Glomerular endothelial cell (primary cell): ENCODE measurements around the gene NAPSA. TPM values are rescaled to one million over a fixed set of nuclear protein-coding genes. Genes with fewer than 3 reads are reported as not detected.
"Not testable (repeated sequence)": the region's sequence is repeated elsewhere in the genome, so short reads cannot be mapped to it uniquely, and the experiment has no call there.

Experiments
- DNase-seq: peaks from one replicate; pipeline ENCODE4 v3.0.0-alpha.2; 2011; ENCODE audit warnings: low read depth, low spot score; ENCODE audit errors: extremely low read depth
- total RNA-seq: library from RNA; depleted of rRNA; stranded (reverse); fragments of >200 nt; gene quantifications from 2 replicates; pipeline ENCODE4 v1.2.3, GENCODE V29; 2015

Gene NAPSA
- total RNA-seq: 0.10 and 0.70 TPM in 2 replicates

DNA sequence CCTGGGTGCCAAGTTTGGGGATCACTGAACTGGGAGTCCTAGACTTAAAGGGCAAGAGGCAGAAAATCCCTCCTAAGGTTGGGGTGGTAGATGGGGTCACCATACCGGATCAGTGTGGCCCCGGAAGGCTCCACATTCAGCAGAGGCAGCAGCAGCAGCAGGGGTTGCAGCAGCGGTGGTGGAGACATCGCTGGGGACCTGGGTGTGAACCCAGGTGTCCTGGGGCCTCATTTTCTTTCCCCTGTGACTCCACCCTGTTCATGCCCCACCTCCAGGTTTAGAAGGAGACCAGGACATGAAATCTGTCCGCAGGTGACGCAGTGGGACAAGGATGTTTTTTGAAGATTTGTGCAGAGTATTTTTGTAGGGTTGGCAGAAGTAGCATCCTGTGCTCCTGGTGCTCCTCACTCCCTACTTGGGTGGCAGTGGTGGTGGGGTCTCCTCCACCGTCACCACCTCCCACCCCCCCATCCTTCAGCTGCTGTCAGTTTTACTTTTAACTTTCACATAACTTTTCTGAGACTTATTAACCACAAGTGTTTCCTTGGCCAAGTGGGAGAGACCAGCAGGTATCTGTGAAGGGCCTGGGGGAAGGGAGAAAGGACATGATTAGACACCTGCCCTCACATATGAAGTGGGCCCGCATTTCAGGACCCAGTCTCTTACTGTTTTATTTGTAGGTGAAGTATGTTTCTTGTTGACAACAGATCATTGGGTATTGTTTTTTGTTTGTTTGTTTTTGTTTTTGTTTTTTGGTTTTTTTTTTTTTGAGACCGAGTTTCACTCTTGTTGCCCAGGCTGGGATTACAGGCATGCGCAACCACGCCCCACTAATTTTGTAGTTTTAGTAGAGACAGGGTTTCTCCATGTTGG lies at the start of gene NAPSA:
NAPSA (minus strand) TSS at position 206 of the 873 bp plus-strand sequence; CDS start at position 188, 18 bp downstream.
- DNase-seq: no peak

GRCh38 chr19:50413531-50413930 lies 48.1 kb upstream of the NAPSA start:
- DNase-seq: no peak

DNA sequence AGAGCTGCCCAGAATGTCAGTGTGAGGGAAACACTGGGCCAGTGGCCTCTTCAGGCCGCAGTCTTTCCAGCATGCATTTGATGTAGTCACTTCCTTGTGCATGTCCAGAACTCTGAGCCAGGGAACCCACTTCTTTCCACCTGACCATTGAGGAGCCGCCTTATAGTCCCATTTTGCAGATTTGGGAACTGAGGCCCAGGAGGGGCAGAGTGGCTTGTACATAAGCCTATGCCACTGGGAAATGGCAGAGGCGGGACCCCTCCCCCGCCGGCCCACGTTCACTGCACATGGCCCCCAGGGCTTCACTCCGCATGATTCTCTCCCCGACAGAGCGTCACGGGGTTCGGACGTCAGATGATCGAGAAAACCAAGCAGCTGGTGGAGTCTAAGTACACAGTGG lies 47.7 kb upstream of the NAPSA start:
- DNase-seq: no peak

DNA sequence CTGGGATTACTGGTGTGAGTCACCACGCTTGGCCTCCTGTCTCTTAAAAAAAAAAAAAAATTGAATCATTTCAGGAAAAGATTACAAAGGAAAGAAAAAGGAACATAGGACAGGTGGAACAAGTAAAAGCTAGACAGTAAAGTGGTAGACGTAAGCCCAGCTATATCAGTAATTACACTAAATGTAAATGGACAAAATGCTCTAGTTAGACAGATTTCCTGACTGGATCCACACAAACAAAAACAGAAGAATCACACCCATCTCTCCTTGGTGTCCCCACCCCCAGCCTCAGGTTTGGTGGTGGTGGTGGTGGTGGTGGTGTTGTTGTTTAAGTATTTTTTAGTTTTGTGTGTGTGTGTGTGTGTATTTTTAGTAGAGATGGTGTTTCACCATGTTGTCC lies 47.0 kb upstream of the NAPSA start:
- DNase-seq: no peak

DNA sequence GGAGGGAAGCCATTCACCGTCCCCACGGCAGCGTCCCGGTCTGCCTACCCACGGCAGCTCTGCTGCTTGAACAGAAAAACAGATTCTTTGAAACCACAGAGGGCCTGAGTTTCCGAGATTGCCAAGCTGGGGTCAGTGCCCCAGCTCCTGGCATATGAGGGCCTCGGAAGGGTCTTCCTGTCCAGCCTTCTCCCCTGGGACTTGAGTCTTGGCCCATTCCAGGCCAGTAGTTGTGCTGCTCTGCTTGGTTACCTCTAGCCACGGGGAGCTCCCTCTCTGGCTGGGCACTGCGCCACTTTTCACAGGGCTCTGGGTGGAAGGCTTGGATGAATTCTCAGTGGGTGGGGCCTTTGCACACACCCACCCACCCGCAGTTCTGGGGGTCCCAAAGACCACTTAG lies 44.7 kb upstream of the NAPSA start:
- DNase-seq: no peak

DNA sequence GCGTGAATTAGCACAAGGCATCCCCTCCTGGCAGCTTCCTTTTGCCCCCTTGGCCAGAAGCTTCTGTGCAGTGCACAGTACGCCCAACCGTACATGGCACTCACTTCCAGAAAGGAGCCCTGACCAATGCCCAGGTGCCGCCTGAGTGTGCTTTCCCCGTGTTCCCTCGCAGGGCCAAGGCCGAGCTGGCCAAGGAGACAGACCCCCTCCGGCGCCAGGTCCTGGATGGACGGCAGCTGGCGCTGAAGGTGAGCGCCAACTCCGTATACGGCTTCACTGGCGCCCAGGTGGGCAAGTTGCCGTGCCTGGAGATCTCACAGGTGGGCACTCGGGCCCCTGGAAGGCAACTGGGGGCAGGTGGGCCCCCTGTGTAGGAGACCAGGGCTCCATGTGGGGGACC lies 43.9 kb upstream of the NAPSA start:
- no peak for DNase-seq

DNA sequence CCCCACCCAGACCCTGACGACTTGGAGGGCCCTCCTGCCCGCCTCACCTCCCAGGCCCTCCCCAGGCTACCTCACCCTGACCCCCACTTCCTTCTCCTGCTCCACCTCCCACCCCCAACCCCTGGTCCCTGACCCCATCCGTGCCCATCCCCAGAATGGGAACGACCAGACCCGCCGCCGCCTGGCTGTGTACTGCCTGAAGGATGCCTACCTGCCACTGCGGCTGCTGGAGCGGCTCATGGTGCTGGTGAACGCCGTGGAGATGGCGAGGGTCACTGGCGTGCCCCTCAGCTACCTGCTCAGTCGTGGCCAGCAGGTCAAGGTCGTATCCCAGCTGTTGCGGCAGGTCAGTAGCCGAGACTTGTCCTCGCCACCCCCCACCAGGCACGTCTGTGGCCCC lies 41.4 kb upstream of the NAPSA start:
- no peak for DNase-seq

GRCh38 chr19:50406156-50406820 lies 40.8 kb upstream of the NAPSA start:
- DNase-seq: no peak

DNA sequence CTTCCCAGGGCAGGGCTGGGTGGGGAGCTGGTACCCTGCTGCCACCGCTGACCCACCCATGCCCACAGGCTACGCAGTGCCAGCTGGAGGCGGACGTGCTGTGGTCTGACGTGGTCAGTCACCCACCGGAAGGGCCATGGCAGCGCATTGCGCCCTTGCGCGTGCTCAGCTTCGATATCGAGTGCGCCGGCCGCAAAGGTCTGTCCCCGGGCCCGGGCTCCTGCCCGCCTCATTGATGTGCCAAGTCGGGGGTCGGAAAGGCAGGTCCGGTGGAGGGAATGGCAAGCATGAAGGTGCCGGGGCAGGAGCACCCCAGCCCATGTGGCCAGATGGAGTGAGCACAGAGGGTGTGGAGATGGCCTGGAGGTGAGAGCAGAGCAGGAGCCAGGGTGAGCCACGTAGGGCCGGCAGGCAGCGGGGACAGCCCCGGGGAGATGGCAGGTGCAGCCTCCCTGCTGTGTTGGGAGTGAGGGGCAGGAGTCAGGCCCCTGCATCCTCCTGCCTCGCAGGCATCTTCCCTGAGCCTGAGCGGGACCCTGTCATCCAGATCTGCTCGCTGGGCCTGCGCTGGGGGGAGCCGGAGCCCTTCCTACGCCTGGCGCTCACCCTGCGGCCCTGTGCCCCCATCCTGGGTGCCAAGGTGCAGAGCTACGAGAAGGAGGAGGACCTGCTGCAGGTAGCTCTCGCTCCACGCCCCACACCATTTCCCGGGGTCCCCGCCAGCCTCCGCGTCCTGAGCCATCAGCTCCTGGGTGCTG lies 37.3 kb upstream of the NAPSA start:
- DNase-seq: no peak

DNA sequence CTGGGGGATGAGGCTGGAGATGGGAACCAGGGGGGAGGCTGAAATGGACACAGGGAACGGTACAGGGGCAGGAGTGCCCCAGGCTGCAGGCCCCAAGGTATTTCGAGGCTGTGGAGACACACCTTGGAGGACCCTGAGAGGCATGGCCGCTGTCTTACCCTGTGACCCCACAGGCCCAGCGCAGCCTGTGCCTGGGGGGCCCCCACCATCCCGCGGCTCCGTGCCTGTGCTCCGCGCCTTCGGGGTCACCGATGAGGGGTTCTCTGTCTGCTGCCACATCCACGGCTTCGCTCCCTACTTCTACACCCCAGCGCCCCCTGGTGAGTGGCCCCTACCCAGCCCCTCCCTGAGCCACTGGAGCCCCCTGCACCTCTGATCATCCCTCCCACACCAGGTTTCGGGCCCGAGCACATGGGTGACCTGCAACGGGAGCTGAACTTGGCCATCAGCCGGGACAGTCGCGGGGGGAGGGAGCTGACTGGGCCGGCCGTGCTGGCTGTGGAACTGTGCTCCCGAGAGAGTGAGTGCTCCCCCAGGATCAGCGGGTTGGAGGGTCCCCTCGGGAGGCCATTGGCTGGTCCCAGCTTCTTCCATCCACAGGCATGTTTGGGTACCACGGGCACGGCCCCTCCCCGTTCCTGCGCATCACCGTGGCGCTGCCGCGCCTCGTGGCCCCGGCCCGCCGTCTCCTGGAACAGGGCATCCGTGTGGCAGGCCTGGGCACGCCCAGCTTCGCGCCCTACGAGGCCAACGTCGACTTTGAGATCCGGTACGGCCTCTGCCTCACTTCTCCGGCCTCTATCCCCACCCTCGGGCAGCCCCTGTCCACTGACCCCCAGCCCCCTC lies 36.4 kb upstream of the NAPSA start:
- DNase-seq: no peak

GRCh38 chr19:50399368-50399745 lies 33.9 kb upstream of the NAPSA start:
- DNase-seq: no peak

GRCh38 chr19:50398675-50399367 lies 33.4 kb upstream of the NAPSA start:
- DNase-seq: no peak

GRCh38 chr19:50394017-50394416 lies 28.6 kb upstream of the NAPSA start:
- no peak for DNase-seq

GRCh38 chr19:50393589-50393988 lies 28.1 kb upstream of the NAPSA start:
- DNase-seq: no peak

GRCh38 chr19:50392759-50393158 lies 27.3 kb upstream of the NAPSA start:
- DNase-seq: no peak

GRCh38 chr19:50390952-50391351 lies 25.5 kb upstream of the NAPSA start:
- not testable (repeated sequence) for DNase-seq

GRCh38 chr19:50390295-50390694 lies 24.9 kb upstream of the NAPSA start:
- DNase-seq: not testable (repeated sequence)

DNA sequence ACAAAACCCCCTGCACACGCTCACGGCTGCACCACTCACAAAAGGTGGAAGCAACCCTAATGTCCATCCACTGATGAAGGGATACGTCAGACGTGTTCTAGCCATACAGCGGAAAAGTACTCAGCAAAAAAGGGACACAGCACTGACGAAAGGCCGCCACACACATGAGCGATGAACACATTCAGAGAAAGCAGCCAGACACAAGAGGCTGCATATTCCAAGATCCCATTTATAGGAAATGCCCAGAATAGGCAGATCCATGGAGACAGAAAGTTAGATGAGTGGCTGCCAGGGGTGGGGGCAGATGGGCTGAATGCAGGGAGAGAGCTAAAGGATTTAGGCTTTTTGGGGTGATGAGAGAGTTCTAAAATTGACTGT lies 22.4 kb upstream of the NAPSA start:
- no peak for DNase-seq

DNA sequence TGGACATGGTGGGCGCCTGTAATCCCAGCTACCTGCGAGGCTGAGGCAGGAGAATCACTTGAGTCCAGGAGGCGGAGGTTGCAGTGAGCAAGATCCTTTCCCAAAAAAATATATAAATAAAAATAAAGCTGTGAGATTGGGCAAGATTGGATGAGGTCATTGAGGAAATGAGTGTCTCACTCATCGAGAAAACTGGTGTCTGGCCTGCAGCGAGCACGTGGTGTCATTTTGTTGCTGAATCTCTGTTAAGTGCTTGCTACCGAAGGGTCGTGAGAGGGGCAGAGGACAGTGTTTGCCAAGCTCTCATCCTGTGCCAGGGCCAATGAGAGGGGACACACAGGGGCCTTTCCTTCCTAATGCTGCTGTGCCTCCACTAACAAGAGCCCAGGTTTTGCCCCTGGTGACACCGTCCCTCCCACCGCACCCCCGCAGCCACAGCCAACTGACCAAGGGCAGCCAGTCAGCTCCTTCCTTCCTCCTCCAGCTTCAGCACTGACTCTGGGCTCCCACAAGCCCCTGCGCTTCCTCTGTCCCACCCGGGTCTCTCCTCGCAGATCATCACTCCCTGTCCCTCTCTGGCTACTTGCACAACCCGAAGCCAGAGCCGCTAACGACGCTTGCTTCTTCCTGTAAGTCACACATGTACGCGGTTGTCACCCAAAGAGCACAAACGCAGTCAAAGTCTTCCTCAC lies 21.9 kb upstream of the NAPSA start:
- DNase-seq: no peak
